GM20000 (cell line): ENCODE measurements around the gene NPHP3.
"Not testable (repeated sequence)": the region's sequence is repeated elsewhere in the genome, so short reads cannot be mapped to it uniquely, and the experiment has no call there.

Source experiments
- DNase-seq: peaks from one replicate; pipeline ENCODE4 v3.0.0; 2012; ENCODE audit warnings: low spot score
- CTCF ChIP-seq: IDR thresholded peaks from 2 replicates; pipeline ENCODE4 v1.5.1; 2012; ENCODE audit warnings: mild to moderate bottlenecking, control low read depth; ENCODE audit errors: extremely low read depth, missing control alignments

The NPHP3 gene

GRCh38 chr3:132642539-132642847 lies 79.7 kb downstream of the NPHP3 start:
- TF ChIP-seq CTCF, result no peak
- no peak for DNase-seq

- DNase-seq, result peak; percentile 52
- TF ChIP-seq CTCF, result no peak
Measured at GRCh38 chr3:132641837-132642538, 80.2 kb downstream of the NPHP3 start.

GRCh38 chr3:132641427-132641826 lies 80.8 kb downstream of the NPHP3 start:
- not testable (repeated sequence) for DNase-seq

GRCh38 chr3:132638706-132639105 lies 83.5 kb downstream of the NPHP3 start:
- DNase-seq, result no peak
- no peak for TF ChIP-seq CTCF

- TF ChIP-seq CTCF, result no peak
- no peak for DNase-seq
Measured at GRCh38 chr3:132637590-132637989, 84.6 kb downstream of the NPHP3 start.

- DNase-seq, result no peak
- TF ChIP-seq CTCF, result no peak
Measured at GRCh38 chr3:132635052-132635451, 87.2 kb downstream of the NPHP3 start.
